HG02642 (cell line): ENCODE results near the gene METTL3.
A peak's percentile ranks its signal among the peaks of the same experiment; 100 is the strongest.

Experiments used
- ATAC-seq: cut with Tn5 transposase; IDR thresholded peaks from one replicate; pipeline ENCODE4 v1.9.1; 2021; ENCODE audit warnings: mild to moderate bottlenecking; ENCODE audit not compliant: unreplicated experiment, poor library complexity

Gene METTL3

DNA sequence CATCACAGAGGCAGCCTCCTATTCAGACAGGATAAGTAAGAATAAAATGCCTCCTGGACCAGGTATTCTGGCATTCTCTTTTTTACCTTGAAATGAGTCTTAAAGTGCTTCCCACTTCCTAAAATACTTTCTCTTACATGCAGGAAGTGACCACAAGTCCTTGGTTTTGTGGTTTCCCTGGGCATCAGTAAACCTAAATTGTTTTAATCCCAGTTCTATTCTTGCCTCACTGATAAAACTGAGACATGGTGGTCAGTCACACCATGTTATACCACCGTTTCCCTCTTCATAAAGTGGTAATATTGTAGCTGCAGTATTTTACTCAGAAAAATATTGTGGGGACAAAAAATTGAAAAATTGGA, 16.2 kb upstream of the METTL3 start:
- ATAC-seq: no peak

DNA sequence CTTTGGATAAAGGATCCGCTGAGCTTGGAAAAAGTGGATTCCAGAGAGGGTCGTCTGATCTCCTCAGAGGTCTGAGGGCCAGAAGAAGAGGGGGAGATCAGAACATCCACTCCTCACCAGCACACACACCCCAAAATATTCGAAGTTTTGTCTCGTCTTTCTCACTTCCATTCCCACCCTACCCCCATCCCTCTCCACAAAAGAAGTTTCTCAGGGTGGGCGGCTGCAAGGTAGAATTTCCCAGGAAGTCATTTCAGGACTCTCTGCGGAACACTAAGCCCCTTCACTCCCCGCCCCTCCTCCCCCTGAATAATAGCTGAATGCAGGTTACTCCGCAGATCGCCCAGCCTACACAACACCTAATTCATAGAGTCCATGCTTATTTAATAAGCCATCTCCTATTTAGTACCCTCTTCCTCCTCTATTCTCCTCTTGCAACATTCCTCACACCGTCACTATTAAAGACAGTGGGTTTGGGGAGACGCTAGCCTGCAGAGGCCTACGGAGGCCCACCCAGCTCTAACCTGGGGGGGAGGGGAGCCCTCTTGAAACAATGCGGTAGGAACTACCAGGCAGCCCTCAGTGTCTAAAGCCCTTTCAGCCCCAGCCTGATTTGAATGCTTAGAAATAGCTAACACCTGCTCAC, 15.7 kb upstream of the METTL3 start:
- no peak for ATAC-seq

DNA sequence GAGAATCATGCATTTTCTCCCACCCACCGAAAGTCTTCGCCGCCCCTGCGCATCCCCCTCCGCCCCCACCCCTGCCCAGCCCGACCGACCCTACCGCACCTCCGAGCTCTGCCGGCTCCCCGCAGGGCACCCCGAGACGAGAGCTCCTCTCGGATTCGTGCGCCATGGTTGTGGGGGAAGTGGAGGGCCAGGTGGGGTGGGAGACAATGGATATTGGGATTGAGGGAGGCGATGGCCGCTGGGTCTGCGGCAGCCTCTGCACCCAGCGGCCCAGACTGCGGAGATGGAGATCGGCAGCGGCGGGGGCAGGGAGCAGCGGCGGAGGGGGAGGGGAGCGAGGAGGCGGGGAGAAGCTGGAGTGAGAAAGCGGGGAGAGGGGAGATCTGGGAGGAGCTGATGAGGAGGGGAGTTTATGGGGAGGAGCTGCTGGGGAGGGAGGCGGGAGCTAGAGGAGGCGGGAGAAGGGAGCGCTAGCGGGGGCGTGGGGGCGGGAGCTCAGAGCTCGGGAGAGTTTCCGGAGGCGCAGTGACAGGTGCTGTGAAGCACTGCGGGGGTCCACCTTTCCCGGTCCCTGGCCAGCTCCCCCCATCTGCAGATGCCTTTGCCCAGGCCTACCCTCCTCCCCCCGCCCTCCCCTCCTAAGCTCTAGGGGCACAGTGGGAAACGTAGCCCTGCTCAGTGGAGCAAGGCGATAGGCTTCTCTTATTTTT, 15.0 kb upstream of the METTL3 start, which contains the start of gene SALL2:
Gene SALL2 (minus strand): TSS at position 385 of the 710 bp plus-strand sequence. CDS start 219 bp downstream, at position 166.
- no peak for ATAC-seq

DNA sequence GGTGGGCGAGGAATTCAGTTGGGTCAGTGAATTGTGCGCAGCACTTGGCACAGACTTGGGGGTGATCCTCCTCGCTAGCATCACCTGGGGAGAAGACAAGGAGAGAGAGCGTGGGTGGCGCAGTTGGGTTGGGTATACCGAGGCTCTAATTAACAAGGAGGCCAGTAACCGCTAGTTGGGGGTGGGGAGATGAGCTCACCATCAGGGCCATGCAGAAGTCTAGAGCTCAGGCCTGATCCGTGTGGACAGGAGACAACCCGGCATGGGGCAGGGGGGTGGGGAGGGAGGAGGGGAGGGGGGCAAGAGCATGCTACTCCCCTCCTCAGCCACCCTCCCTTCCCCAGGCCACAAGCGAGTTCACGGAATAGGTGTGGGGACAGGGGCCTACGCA, 14.4 kb upstream of the METTL3 start:
- no peak for ATAC-seq

DNA sequence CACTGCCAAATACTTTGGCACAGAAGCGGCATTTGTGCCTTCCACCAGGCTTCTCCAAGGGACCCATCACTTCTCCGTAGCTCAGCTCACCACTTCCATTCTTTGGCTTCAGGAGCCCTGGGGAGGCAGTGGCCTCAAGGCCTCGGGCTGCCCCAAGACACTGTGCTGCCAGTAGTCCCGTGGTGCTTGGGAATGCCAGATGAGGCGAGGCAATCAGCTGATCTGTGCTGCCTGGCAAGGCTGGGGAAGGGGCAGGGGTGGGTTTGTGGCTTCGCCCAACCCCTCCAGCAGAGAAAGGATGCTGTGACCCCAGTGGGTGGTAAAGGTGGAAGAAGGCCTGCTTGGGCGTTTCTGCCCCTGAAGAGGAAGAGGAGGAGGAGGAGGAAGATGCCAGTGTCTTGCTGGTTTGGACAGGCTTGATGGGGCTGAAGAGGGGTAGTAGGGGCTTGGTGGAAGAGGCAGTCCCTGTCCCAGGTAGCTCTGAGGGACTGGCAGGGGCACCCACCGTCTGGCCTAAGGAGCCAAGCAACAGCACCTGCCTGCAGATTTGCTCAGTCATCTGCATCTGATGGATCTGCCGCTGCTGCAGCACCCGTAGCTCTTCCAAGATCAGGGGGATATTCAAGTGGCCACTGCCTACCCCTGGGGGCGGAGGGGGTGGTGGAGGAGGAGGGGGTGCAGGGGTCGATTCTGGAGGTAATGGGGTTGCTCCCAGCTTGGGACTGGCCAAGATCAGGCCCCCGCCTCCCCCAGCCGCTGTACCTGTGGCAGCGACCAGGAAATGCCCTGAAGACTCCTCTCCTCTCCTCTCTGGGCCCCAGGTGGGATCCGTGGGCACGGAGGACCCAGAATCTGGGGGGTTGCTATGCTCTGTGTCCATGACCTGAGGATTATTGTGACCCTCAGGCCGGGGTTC, 13.7 kb upstream of the METTL3 start:
- no peak for ATAC-seq

DNA sequence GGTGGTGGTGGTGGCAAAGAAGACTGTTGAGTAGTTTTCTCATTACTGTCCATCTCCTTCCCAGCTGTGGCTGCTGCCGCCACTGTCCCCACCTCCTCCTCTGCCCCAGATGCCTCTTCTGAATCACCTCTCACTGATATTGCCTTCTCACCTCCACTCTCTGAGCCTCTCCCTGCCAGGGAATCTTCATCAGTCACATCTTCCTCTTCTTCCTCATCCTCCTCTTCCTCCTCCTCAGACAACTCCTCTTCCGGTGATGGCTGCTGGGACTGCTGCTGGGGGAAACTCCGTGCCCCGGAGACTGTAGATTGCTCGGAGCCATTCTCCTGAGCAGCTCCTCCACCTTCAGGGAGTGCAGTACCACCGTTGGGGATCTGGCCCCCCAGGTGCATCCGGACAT, 12.1 kb upstream of the METTL3 start:
- no peak for ATAC-seq

DNA sequence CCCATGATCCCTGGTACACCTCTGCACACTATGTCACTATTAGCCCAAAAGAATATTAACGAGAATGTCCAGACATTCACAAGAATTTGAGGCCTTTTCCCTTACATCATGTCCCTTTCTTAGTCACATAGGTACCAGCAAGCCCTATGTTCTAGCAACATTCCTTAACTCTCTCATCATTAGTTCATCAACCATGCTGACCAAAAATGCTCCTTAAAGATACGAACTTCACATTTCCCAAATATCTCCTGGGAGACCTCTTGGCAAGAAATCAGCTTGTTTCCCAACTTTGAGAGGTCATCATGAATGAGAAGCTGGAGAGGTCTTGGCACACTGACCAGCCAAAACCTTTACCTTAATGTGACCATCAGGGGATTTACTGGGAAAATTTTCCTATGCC, 10.4 kb upstream of the METTL3 start:
- no peak for ATAC-seq

DNA sequence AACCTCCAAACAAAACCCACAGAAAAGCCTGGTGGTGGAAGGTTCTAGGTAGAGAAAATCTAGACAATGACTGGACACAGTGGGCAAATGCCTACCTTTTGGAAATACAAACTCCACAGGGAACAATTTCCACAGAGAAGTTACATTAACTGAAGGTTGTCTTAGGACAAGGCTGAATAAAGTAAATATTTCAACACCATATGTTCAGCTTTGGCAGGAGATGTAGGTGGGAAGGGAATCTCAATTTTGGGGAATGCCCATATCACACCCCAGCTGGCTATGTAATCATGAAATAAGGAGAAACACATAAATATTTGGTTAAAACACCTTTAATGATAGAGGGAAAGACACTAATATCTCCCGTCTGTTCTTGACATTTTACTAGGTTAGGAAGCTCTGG, 9.6 kb upstream of the METTL3 start:
- no peak for ATAC-seq

DNA sequence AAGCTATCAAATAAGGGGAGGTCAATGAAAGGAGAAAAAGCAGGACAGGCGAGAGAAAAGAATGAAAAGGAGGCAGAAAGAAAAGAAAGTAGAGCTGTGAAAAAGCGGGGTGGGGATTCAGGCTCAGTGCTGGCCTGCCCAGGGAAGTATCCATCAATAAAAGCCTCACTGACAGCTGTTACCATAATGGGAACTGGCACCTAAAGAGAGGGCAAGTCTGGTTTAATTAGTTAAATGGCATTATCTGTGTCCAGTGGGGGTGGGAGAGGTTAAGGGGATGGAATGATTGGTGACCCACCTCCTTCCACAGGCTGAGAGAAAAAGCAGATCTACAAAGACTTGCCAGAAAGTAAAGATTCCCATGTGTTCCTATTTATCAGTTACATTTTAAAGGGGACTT, 7.6 kb upstream of the METTL3 start:
- ATAC-seq: no peak

DNA sequence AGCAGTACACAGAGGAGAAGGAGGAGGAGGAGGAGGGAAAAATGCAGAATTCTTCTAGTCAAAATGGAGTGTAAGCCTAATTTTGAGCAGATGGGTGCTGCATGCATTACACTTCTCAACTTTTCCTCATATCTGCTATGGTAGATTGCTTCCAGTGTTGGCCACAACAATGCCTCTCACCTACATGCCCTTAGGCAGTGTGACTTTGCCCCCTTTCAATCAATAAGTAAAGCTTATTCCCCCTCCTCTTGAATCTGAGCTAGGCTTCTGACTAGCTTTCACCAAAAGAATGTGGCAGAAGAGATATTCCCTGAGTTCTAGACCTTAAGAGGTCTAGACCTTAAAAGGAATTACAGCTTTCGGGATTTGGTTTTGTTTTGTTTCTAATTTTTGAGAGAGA, 3.2 kb upstream of the METTL3 start:
- no peak for ATAC-seq

DNA sequence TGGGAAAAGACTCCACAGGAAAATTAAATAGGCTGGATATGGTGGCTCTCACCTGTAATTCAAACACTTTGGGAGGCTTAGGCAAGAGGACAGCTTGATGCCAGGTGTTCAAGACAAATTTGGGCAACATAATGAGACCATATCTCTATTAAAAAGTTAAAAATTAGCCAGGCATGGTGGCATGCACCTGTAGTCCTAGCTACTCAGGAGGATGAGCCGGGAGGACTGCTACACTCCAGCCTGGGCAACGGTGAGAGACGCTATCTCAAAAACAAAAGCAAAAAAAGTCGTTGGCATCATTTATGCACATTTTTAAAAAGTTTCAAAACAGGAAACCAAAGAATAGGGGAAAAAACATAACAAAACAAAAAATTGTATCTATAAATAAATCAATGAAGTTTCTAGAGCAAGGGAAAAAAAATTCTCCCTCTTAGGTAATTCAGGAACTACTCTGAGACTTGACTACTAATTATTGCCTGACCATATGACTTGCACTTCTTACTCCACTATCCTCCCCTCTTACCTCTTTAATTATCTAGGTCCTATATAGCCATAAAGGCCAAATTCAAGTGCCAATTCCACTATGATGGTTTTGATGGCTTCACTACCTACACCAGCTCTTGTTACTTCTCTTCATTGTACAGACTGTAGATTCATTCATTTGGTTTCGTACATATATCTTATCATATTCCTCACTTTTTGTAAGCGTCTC, 1.6 kb downstream of the METTL3 start:
- ATAC-seq: no peak

DNA sequence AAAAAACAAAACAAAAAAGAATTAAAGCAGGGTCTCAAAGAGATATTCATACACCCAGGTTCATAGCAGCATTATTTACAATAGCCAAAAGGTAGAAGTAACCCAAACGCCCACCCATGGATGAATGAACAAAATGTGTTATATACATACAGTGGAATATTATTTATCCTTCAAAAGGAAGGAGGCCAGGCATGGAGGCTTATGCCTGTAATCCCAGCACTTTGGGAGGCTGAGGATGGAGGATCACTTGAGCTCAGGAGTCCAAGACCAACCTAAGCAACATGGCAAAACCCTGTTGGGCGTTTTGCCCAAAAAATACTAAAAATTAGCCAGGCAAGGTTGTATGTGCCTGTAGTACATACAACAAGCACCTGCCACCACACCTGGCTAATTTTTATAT, 4.6 kb downstream of the METTL3 start:
- ATAC-seq: no peak

DNA sequence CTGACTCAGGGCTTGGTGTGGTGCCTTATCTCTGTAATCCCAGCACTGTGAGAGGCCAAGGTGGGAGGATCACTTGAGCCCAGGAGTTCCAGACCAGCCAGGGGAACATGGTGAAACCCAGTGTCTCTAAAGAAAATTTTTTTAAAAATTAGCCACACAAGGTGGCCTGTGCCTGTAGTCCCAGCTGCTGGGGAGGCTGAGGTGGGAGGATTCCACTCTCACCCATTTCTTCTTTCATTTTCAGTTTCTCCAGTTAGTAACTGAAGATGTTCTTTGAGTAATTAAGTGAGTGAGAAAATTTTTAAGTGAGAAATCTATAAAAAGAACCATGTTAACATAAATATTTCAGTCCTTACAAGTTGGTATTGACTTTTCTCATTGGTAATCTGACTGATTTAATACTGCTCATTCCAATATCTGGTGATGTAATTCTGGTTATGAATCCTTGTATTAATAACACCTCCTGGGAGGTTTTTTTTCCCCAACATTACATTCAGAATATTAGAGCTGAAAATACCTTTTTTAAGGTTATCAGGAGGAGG, 6.1 kb downstream of the METTL3 start:
- ATAC-seq: peak; percentile 85

DNA sequence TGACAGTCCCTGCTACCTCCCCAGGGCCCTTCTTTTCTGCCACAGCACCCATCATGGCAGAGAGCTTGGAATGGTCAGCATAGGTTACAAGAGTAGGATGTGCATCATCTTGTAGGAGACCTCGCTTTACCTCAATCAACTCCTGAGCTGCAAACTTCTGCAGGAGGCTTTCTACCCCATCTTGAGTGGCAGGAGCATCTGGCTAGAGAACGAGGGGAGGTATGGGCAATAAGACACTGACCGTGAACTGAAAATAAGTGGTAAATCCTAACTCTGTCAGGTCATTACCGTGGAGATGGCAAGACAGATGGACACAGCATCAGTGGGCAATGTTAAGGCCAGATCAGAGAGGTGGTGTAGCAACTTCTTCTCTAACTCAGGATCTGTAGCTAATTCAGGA, 7.8 kb downstream of the METTL3 start:
- ATAC-seq: no peak

DNA sequence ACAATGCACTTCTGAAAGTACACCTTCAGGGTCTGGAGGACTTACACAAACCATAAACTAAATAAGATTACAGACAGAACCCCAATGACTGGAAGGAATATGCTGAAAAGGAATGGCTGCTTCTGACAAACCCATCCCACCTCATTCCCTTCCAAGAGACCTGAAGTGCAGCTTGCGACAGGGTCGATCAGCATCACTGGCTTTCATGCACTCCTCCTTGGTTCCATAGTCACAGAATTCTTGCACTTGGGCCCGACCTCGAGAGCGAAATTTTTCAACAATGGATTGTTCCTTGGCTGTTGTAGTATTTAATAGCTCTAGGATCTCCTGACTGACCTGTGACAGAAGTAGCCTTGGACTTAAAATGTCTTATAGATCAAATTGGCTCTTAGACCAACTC, 9.6 kb downstream of the METTL3 start:
- ATAC-seq: no peak

DNA sequence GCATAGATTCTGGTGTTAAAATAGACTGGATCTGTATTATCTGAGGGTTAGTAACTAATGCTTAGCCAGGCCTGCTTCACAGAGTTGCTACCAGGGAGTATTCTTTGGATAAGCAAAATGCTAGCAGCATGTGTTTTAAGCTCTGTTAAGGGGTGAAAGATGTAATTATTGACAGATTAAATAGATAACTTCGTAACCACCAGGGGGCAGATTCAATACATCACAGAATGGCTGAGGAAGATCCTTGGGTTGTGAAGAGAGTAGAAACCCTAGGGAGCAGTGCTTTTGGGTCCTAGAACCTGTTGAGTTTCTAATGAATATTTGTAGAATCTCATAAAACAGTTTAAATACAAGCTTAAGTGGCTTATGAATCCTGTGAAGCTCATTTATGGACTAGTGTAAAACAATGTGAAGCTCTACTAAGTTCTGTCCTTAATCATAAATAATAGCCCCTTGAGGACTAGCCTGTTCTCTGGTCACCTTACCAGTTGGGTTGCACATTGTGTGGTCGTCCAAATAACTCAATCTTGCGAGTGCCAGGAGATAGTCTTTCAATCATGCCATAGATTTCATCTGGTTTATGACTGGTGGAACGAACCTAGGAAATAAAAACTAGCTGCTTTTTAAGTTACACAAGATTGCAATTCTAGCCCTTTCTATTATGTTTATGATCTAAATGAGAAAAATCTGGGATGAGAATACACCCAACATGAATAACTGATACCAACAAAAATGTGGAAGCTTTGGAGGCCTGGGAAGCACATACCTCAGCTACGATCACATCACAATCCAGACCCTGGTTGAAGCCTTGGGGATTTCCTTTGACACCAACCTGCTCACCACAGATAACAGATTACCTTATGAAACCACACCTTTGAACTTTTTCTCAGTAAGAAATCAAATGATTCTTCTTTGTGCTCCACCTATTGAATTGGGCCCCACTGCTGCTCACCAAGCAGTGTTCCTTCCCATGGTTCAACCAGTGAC, 12.3 kb downstream of the METTL3 start:
- ATAC-seq: peak; percentile 57

DNA sequence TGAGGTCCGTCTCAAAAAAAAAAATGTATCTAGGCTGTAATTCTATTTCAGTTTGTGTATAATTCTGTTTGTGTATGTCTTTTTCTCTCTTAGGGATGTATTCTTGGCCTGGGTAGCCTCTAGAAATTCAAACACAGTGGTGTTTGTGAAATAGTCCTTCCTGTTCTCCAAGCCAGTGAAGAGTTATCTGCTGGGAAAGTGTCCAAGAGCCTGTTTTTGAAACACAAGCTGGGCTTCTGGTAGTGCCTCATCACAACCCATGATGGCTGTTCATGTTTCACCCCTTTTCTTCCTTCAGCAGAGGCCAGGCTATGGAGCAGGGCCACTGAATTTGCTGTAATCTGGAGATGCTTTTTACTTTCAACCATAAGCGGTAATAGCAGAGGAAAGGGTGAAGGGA, 14.7 kb downstream of the METTL3 start:
- ATAC-seq: no peak

DNA sequence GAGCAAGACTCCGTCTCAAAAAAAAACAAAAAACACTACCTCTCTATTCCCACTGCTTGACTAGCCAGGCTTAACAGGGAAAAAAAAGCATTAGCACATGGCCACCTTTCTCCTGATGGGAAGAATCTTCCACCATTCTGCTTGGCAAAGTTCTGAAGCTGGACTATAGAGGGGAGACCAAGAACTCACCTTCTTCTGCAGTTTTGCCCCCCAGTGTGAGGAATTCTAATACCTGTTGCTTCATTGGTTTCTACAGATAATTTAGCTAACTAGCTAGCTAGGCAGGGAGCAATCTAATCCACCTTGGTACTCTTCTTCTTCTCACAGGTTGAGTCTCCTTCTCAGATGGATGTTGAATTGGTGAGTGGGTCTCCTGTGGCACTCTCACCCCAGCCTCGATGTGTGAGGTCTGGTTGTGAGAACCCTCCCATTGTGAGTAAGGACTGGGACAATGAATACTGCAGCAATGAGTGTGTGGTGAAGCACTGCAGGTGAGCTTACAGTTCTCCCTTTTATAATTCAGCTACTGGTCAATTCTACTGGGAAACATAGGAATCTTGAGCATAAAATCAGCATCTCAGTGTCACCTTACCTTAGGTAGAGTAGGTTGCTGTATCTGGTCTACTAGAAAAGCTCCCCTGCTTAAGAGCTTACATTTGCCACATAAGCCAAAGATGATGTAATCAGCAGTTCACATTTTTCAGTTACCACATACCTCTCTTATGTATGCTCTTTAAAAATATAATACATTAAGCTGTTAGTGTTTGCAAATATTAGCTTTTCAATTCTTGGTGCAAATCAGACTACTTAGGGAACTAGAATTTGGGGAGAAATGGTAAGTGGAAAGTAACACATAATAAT, 16.0 kb downstream of the METTL3 start:
- ATAC-seq: no peak
